CD8-positive, alpha-beta memory T cell (primary cell): ENCODE measurements around the gene PDGFA. TPM values are rescaled to one million over a fixed set of nuclear protein-coding genes. Genes with fewer than 3 reads are reported as not detected.
"Not testable (repeated sequence)": the region's sequence is repeated elsewhere in the genome, so short reads cannot be mapped to it uniquely, and the experiment has no call there.

Source experiments
- CTCF ChIA-PET: fragments of 350-600 bp; sonication (Branson Sonifier 250); formaldehyde crosslinking; loops from one replicate; lab custom pipeline; 2021; ENCODE audit warnings: antibody characterized with exemption; lab: Charles Lee
- POLR2A ChIA-PET: fragments of 350-600 bp; sonication (Branson Sonifier 250); formaldehyde crosslinking; loops from one replicate; lab custom pipeline; 2021; ENCODE audit warnings: antibody characterized with exemption; lab: Charles Lee
- DNase-seq, 5 donors: peaks; one replicate each; pipeline versions ENCODE4 v3.0.0 to v3.0.0-alpha.2; 2020 to 2022; ENCODE audit warnings: mixed read lengths in 1 of 5
- H3K27ac ChIP-seq: one replicate; pipeline ENCODE4 v1.7.0; 2013; ENCODE audit warnings: low read depth, mild to moderate bottlenecking, low read length, moderate library complexity
- H3K27me3 ChIP-seq: 2 replicates; pipeline ENCODE4 v1.7.0; 2013; ENCODE audit warnings: low read length, mild to moderate bottlenecking; ENCODE audit not compliant: insufficient read depth, poor library complexity, severe bottlenecking
- H3K36me3 ChIP-seq: 2 replicates; pipeline ENCODE4 v1.7.0; 2013; ENCODE audit warnings: mild to moderate bottlenecking, low read length, moderate library complexity; ENCODE audit not compliant: insufficient read depth
- H3K4me1 ChIP-seq: 2 replicates; pipeline ENCODE4 v1.7.0; 2013; ENCODE audit warnings: mild to moderate bottlenecking, low read length, moderate library complexity; ENCODE audit not compliant: insufficient read depth
- H3K4me3 ChIP-seq: 2 replicates; pipeline ENCODE4 v1.7.0; 2013; ENCODE audit warnings: mild to moderate bottlenecking, low read length
- H3K9me3 ChIP-seq: 2 replicates; pipeline ENCODE4 v1.7.0; 2013; ENCODE audit warnings: mild to moderate bottlenecking, low read length
- H3K27ac Mint-ChIP-seq, 8 donors: one replicate each; pipeline ENCODE4 v1.8.0; 2020 to 2021; ENCODE audit warnings: mixed read lengths in 8 of 8, mild to moderate bottlenecking in 6 of 8, inconsistent platforms in 3 of 8, moderate library complexity in 3 of 8
- H3K27me3 Mint-ChIP-seq, 2 donors: one replicate each; pipeline ENCODE4 v1.8.0; 2020 to 2021; ENCODE audit warnings: mixed read lengths in 2 of 2, mild to moderate bottlenecking in 1 of 2, moderate library complexity in 1 of 2
- H3K36me3 Mint-ChIP-seq, 3 donors: one replicate each; pipeline ENCODE4 v1.8.0; 2020 to 2021; ENCODE audit warnings: mixed read lengths in 3 of 3, inconsistent platforms in 1 of 3, mild to moderate bottlenecking in 1 of 3
- H3K4me1 Mint-ChIP-seq, 3 donors: one replicate each; pipeline ENCODE4 v1.8.0; 2020 to 2021; ENCODE audit warnings: mixed read lengths in 3 of 3, inconsistent platforms in 1 of 3, mild to moderate bottlenecking in 1 of 3
- H3K4me3 Mint-ChIP-seq, 7 donors: one replicate each; pipeline ENCODE4 v1.8.0; 2020 to 2021; ENCODE audit warnings: mixed read lengths in 7 of 7, mild to moderate bottlenecking in 6 of 7, moderate library complexity in 4 of 7, inconsistent platforms in 2 of 7
- H3K9me3 Mint-ChIP-seq, 5 donors: one replicate each; pipeline ENCODE4 v1.8.0; 2020 to 2022; ENCODE audit warnings: mixed read lengths in 5 of 5, mild to moderate bottlenecking in 3 of 5, moderate library complexity in 2 of 5, inconsistent platforms in 1 of 5
- polyA plus RNA-seq: library from polyadenylated mRNA; unstranded; fragments of 300-500 nt; fragmentation: Illumina TruSeq; gene quantifications from one replicate; pipeline ENCODE4 v1.2.3, GENCODE V29; 2021
- total RNA-seq, 2 experiments: library from RNA; stranded (reverse); gene quantifications; one replicate each; pipeline ENCODE4 v1.2.3, GENCODE V29; 2021

Gene PDGFA
- total and polyA plus RNA-seq, 3 experiments from 2014 or later, result 0.68 to 11.9 (median 11.6) TPM

DNA sequence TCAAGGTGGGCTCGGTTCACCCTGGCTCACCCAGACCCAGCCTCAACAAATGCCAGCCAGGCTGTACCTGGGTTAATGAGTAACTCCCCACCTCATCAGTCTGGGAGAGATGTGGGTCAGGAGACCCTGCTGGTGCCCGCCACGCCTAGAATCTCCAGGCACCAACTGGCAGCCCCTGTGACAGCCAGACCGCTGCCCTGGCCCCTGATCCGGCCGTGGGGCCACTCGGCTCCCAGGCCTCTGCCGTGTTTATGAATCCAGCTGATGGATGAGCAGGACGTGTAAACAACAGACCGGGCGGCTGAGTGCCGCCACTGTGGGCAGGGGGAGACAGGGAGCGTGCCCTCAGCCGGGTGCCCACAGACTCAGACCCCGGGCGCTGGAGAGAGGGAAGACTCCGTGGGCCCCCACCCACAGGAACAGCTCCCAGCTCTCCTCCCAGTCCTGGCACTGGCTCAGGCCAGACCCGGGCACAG is 34.0 kb upstream of the PDGFA start:
- Mint-ChIP-seq H3K4me3 (no peak overlapping the region), H3K27ac (no peak overlapping the region), H3K4me1 (no peaks in the 10 kb centered on the region), H3K27me3 (no peaks in the 10 kb centered on the region), H3K36me3 (peaks cover 1 to 4% (median 2%) of the 10 kb centered on the region in 3 donors), H3K9me3 (no peaks in the 10 kb centered on the region)
- no peaks in the 10 kb centered on the region for H3K4me1 ChIP-seq
- H3K36me3 ChIP-seq, result no peaks in the 10 kb centered on the region
- no peak overlapping the region for H3K27ac ChIP-seq
- DNase-seq, result no peak
- H3K27me3 ChIP-seq, result no peaks in the 10 kb centered on the region
- no peaks in the 10 kb centered on the region for H3K9me3 ChIP-seq
- ChIA-PET POLR2A (no interaction called here), CTCF (no interaction called here)
- H3K4me3 ChIP-seq, result no peak overlapping the region

- Mint-ChIP-seq H3K36me3 (peaks cover 1 to 5% (median 3%) of the 10 kb centered on the region in 3 donors), H3K4me3 (no peak overlapping the region), H3K4me1 (no peaks in the 10 kb centered on the region), H3K27ac (no peak overlapping the region), H3K9me3 (no peaks in the 10 kb centered on the region), H3K27me3 (no peaks in the 10 kb centered on the region)
- POLR2A ChIA-PET, result no interaction called here
- no peak overlapping the region for H3K27ac ChIP-seq
- CTCF ChIA-PET, result no interaction called here
- no peak overlapping the region for H3K4me3 ChIP-seq
- no peak for DNase-seq
- H3K36me3 ChIP-seq, result no peaks in the 10 kb centered on the region
- no peaks in the 10 kb centered on the region for H3K4me1 ChIP-seq
- H3K9me3 ChIP-seq, result no peaks in the 10 kb centered on the region
- H3K27me3 ChIP-seq, result no peaks in the 10 kb centered on the region
These were observed 33.4 kb upstream of the PDGFA start for GRCh38 chr7:552868-553635.

DNA sequence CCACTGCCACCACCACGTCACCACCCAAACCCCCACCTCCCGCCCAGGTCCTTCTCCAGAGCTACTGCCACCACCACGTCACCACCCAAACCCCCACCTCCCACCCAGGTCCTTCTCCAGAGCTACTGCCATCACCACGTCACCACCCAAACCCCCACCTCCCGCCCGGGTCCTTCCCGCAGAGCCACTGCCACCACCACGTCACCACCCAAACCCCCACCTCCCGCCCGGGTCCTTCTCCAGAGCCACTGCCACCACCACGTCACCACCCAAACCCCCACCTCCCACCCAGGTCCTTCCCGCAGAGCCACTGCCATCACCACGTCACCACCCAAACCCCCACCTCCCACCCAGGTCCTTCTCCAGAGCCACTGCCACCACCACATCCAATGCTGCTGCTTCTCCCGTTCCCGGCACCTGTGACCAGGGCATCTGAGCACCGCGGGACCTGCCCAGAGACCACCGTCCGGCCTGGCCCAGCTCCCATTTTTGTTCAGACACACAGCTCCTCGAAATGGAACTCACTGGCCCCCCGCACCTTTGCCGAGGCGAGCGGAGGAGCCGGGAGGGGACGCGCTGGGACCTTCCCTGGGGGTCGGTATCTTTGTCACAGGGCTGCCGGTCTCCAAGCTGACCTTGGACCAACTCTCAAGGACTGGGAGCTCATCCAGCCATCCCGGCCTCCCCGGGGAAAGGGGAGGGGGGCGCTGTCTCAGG is 32.7 kb upstream of the PDGFA start:
- H3K4me1 ChIP-seq, H3K36me3 ChIP-seq, H3K4me3 Mint-ChIP-seq, H3K27me3 ChIP-seq, H3K9me3 ChIP-seq, H3K36me3 Mint-ChIP-seq, DNase-seq, CTCF ChIA-PET, H3K27ac ChIP-seq, H3K4me1 Mint-ChIP-seq, H3K4me3 ChIP-seq, H3K27me3 Mint-ChIP-seq, POLR2A ChIA-PET, H3K9me3 Mint-ChIP-seq: not testable (repeated sequence)
- H3K27ac Mint-ChIP-seq, result peak overlapping the region in 1 of 8 donors; percentile 63

DNA sequence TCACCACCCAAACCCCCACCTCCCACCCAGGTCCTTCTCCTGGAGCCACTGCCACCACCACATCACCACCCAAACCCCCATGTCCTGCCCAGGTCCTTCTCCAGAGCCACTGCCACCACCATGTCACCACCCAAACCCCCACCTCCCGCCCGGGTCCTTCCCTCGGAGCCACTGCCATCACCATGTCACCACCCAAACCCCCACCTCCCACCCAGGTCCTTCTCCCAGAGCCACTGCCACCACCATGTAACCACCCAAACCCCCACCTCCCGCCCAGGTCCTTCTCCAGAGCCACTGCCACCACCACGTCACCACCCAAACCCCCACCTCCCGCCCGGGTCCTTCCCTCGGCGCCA is 31.9 kb upstream of the PDGFA start:
- H3K36me3 Mint-ChIP-seq, H3K4me1 Mint-ChIP-seq, H3K27me3 Mint-ChIP-seq, POLR2A ChIA-PET, H3K4me3 ChIP-seq, H3K36me3 ChIP-seq, H3K9me3 Mint-ChIP-seq, H3K27me3 ChIP-seq, H3K4me1 ChIP-seq, H3K9me3 ChIP-seq, H3K4me3 Mint-ChIP-seq, CTCF ChIA-PET, H3K27ac ChIP-seq, DNase-seq: not testable (repeated sequence)
- peak overlapping the region in 1 of 8 donors; percentile 12 for H3K27ac Mint-ChIP-seq

DNA sequence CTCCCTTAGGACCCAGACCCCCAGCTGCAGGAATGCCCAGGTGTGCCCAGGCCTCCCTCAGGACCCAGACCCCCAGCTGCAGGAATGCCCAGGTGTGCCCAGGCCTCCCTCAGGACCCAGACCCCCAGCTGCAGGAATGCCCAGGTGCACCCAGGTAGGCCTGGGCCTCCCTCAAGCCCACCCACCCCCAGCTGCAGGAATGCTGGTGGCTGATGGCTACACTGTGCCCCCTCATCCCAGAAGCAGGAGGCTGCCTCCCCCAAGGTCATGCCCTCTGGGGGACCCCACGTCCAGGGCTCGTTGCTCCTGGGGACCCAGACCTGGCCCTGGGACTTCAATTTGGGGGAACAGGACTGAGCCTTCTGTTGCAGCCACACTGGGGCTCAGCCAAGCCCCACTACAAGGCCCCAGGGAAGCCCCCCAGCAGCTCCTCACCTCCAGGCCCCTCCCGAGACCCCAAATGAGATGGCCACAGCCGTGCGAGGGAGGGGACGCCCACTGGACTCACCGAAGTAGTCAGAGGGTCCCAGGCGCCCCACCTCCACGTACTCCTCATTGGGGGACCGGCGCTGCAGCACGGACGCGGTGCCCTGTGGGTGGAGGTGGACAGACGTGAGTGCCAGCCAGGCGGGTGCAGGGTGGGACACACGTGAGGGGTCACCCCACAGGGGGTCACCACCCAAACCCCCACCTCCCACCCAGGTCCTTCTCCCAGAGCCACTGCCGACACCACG is 31.4 kb upstream of the PDGFA start:
- Histone ChIP-seq H3K9me3 (no peaks in the 10 kb centered on the region), H3K27ac (no peak overlapping the region), H3K4me3 (no peak overlapping the region), H3K36me3 (no peaks in the 10 kb centered on the region), H3K27me3 (no peaks in the 10 kb centered on the region), H3K4me1 (no peaks in the 10 kb centered on the region)
- CTCF ChIA-PET, result no interaction called here
- no peaks in the 10 kb centered on the region for H3K27me3 Mint-ChIP-seq
- peaks cover 0 to 2% (median 0%) of the 10 kb centered on the region in 5 donors for H3K9me3 Mint-ChIP-seq
- no peaks in the 10 kb centered on the region for H3K4me1 Mint-ChIP-seq
- H3K27ac Mint-ChIP-seq, result no peak overlapping the region
- H3K4me3 Mint-ChIP-seq, result no peak overlapping the region
- no peak for DNase-seq
- peaks cover 1 to 5% (median 3%) of the 10 kb centered on the region in 3 donors for H3K36me3 Mint-ChIP-seq
- POLR2A ChIA-PET, result no interaction called here

DNA sequence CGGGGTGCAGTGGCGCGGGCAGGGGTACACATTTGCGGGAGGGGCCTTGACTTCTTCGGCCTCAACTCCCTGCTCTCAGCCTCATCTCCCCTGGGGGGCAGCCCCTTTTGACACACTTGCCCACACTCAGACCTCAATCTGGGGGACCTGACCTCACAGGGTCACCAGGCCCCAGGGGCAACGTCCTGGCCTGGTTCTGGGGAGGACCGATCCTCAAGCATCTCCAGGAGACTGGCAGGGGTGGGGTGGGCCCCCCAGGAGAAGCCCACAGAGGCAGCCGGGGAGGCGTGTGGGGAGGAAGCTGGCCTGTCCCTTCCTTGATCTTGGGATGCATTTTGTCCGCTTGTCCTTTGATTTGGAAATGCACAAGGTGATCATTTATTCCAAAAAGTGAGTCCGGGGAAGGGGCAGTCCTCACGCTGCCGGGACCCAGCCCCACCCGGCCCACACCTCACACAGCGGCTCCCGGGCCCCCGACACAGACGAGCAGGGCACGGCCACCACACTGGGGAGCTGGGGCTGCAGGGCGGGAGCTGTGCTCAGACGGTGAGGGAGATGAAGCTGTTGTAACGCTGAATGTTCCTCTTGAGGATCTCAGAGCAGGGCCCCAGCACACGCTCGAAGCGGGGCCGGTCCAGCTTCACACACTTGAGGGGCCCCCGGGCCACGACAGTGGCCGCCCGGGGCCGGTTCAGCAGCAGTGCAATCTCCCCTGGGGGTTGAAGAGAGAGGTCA is 30.4 kb upstream of the PDGFA start:
- Histone ChIP-seq H3K9me3 (no peaks in the 10 kb centered on the region), H3K4me3 (no peak overlapping the region), H3K27me3 (no peaks in the 10 kb centered on the region), H3K36me3 (no peaks in the 10 kb centered on the region), H3K27ac (no peak overlapping the region), H3K4me1 (no peaks in the 10 kb centered on the region)
- Mint-ChIP-seq H3K27me3 (no peaks in the 10 kb centered on the region), H3K36me3 (peaks cover 1 to 7% (median 5%) of the 10 kb centered on the region in 3 donors), H3K9me3 (peaks cover 0 to 4% (median 0%) of the 10 kb centered on the region in 5 donors), H3K27ac (no peak overlapping the region), H3K4me1 (no peaks in the 10 kb centered on the region), H3K4me3 (no peak overlapping the region)
- POLR2A ChIA-PET, result no interaction called here
- CTCF ChIA-PET, result no interaction called here
- DNase-seq, result no peak

- no peaks in the 10 kb centered on the region for H3K4me1 Mint-ChIP-seq
- peaks cover 0 to 4% (median 0%) of the 10 kb centered on the region in 5 donors for H3K9me3 Mint-ChIP-seq
- POLR2A ChIA-PET, result no interaction called here
- no peak for DNase-seq
- H3K4me1 ChIP-seq, result no peaks in the 10 kb centered on the region
- no peaks in the 10 kb centered on the region for H3K27me3 Mint-ChIP-seq
- H3K4me3 ChIP-seq, result no peak overlapping the region
- H3K36me3 Mint-ChIP-seq, result peaks cover 1 to 7% (median 5%) of the 10 kb centered on the region in 3 donors
- CTCF ChIA-PET, result no interaction called here
- no peak overlapping the region for H3K4me3 Mint-ChIP-seq
- no peak overlapping the region for H3K27ac Mint-ChIP-seq
- no peaks in the 10 kb centered on the region for H3K9me3 ChIP-seq
- H3K36me3 ChIP-seq, result no peaks in the 10 kb centered on the region
- H3K27ac ChIP-seq, result no peak overlapping the region
- H3K27me3 ChIP-seq, result no peaks in the 10 kb centered on the region
These were observed 29.6 kb upstream of the PDGFA start for GRCh38 chr7:549066-549890.
